Measurements from ENCODE around the gene ANKMY1.

GRCh38 chr2:240439698-240440151, 118.1 kb downstream of the ANKMY1 start:
- TF ChIP-seq, protein P1, sequence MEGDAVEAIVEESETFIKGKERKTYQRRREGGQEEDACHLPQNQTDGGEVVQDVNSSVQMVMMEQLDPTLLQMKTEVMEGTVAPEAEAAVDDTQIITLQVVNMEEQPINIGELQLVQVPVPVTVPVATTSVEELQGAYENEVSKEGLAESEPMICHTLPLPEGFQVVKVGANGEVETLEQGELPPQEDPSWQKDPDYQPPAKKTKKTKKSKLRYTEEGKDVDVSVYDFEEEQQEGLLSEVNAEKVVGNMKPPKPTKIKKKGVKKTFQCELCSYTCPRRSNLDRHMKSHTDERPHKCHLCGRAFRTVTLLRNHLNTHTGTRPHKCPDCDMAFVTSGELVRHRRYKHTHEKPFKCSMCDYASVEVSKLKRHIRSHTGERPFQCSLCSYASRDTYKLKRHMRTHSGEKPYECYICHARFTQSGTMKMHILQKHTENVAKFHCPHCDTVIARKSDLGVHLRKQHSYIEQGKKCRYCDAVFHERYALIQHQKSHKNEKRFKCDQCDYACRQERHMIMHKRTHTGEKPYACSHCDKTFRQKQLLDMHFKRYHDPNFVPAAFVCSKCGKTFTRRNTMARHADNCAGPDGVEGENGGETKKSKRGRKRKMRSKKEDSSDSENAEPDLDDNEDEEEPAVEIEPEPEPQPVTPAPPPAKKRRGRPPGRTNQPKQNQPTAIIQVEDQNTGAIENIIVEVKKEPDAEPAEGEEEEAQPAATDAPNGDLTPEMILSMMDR (IDR thresholded peaks at IDR 0.05; ENCODE audit: control extremely low read depth in 1 of 3, insufficient read depth in 1 of 3, low read depth in 1 of 3, low read length in 3 of 3), result no peak
- TF ChIP-seq SIX5 (IDR thresholded peaks at IDR 0.05; ENCODE audit: low read depth, low read length) (no peak), EZH2 (IDR thresholded peaks at IDR 0.05; ENCODE audit: low read depth, low read length, severe bottlenecking) (no peak), RAD21 (IDR thresholded peaks at IDR 0.05 in 1 of 2, conservative IDR thresholded peaks at IDR 0.05 in 1 of 2; ENCODE audit: low read depth in 2 of 2, low read length in 2 of 2) (no peak), MAFK (IDR thresholded peaks at IDR 0.05; ENCODE audit: low read depth, low read length) (no peak), TEAD4 (IDR thresholded peaks at IDR 0.05; ENCODE audit: low read depth, low read length) (no peak), CBX8 (IDR thresholded peaks at IDR 0.05; ENCODE audit: borderline replicate concordance, low read depth, low read length) (no peak), KDM1A (IDR thresholded peaks at IDR 0.05; ENCODE audit: borderline replicate concordance, low read length) (no peak), RFX5 (IDR thresholded peaks at IDR 0.05; ENCODE audit: borderline replicate concordance, low read depth, low read length) (no peak), CBX5 (IDR thresholded peaks at IDR 0.05; ENCODE audit: low read depth, low read length) (no peak), ATF3 (IDR thresholded peaks at IDR 0.05; ENCODE audit: insufficient read depth, low read depth, low read length) (no peak), ZNF274 (IDR thresholded peaks at IDR 0.05; ENCODE audit: borderline replicate concordance, extremely low read depth, low read length) (no peak), SIRT6 (IDR thresholded peaks at IDR 0.05; ENCODE audit: low read length) (no peak), POLR2A (IDR thresholded peaks at IDR 0.05; ENCODE audit: control extremely low read depth in 1 of 2, low read depth in 2 of 2, low read length in 2 of 2) (no peak)
